HG03571 (cell line): ENCODE data around the gene CTNNAL1.
A peak's percentile ranks its signal among the peaks of the same experiment; 100 is the strongest.
"Not testable (repeated sequence)": the region's sequence is repeated elsewhere in the genome, so short reads cannot be mapped to it uniquely, and the experiment has no call there.

ENCODE experiments used
- ATAC-seq: cut with Tn5 transposase; IDR thresholded peaks from one replicate; pipeline ENCODE4 v1.9.1; 2021; ENCODE audit not compliant: unreplicated experiment

CTNNAL1 gene

GRCh38 chr9:109012876-109013678 is at the start of gene CTNNAL1:
Gene CTNNAL1 (minus strand): TSS chr9:109013499. CDS start chr9:109013442, 57 bp downstream.
- ATAC-seq, result peak; percentile 70

- ATAC-seq, result no peak
These were observed 49.2 kb upstream of the CTNNAL1 start for GRCh38 chr9:109062543-109062942.

- ATAC-seq, result no peak
These were observed 46.9 kb upstream of the CTNNAL1 start for GRCh38 chr9:109060191-109060590.

- not testable (repeated sequence) for ATAC-seq
These were observed 39.8 kb upstream of the CTNNAL1 start for GRCh38 chr9:109053121-109053520.

GRCh38 chr9:109052416-109052815 is 39.1 kb upstream of the CTNNAL1 start:
- ATAC-seq, result no peak

GRCh38 chr9:109051733-109052132 is 38.4 kb upstream of the CTNNAL1 start:
- no peak for ATAC-seq

GRCh38 chr9:109050444-109050843 is 37.1 kb upstream of the CTNNAL1 start:
- no peak for ATAC-seq

- ATAC-seq, result no peak
These were observed 35.5 kb upstream of the CTNNAL1 start for GRCh38 chr9:109048822-109049221.

- no peak for ATAC-seq
These were observed 34.0 kb upstream of the CTNNAL1 start for GRCh38 chr9:109047259-109047658.

- no peak for ATAC-seq
These were observed 33.0 kb upstream of the CTNNAL1 start for GRCh38 chr9:109046346-109046745.

- ATAC-seq, result no peak
These were observed 30.3 kb upstream of the CTNNAL1 start for GRCh38 chr9:109043578-109043977.

- no peak for ATAC-seq
These were observed 27.3 kb upstream of the CTNNAL1 start for GRCh38 chr9:109040571-109040970.

GRCh38 chr9:109039539-109039938 is 26.2 kb upstream of the CTNNAL1 start:
- ATAC-seq, result no peak

GRCh38 chr9:109037946-109038715 is 24.8 kb upstream of the CTNNAL1 start:
- ATAC-seq, result no peak

- no peak for ATAC-seq
These were observed 23.7 kb upstream of the CTNNAL1 start for GRCh38 chr9:109036744-109037680.

- no peak for ATAC-seq
These were observed 22.6 kb upstream of the CTNNAL1 start for GRCh38 chr9:109035684-109036423.

- ATAC-seq, result no peak
These were observed 20.8 kb upstream of the CTNNAL1 start for GRCh38 chr9:109033941-109034700.

- ATAC-seq, result no peak
These were observed 17.9 kb upstream of the CTNNAL1 start for GRCh38 chr9:109031241-109031640.

GRCh38 chr9:109030426-109030825 is 17.1 kb upstream of the CTNNAL1 start:
- no peak for ATAC-seq

GRCh38 chr9:109028457-109028856 is 15.2 kb upstream of the CTNNAL1 start:
- no peak for ATAC-seq
